Tibial nerve (tissue), 4 donors: ENCODE data around the gene BLOC1S3. TPM values are rescaled to one million over a fixed set of nuclear protein-coding genes. Genes with fewer than 3 reads are reported as not detected.

Experiments
- DNase-seq, 2 donors: peaks; one replicate each; pipeline ENCODE4 v3.0.0-alpha.2; 2019; ENCODE audit warnings: low spot score in 2 of 2
- H3K27ac ChIP-seq, 4 donors: fragments of 200-600 bp; sonication (generic) in 3 of 4; one replicate each; pipeline ENCODE4 v1.5.1; 2017 to 2019; ENCODE audit warnings: mild to moderate bottlenecking in 1 of 4
- H3K27me3 ChIP-seq, 2 donors: fragments of 200-600 bp; sonication (generic) in 1 of 2; one replicate each; pipeline versions ENCODE4 v1.5.1 to v1.6.0; 2017 to 2019
- H3K36me3 ChIP-seq, 3 donors: fragments of 200-600 bp; sonication (generic); one replicate each; pipeline ENCODE4 v1.5.1; 2018 to 2019
- H3K4me1 ChIP-seq, 4 donors: fragments of 200-600 bp; sonication (generic) in 3 of 4; one replicate each; pipeline ENCODE4 v1.5.1; 2017 to 2019
- H3K4me3 ChIP-seq, 4 donors: fragments of 200-600 bp; sonication (generic) in 3 of 4; one replicate each; pipeline ENCODE4 v1.5.1; 2017 to 2019; ENCODE audit warnings: mild to moderate bottlenecking in 1 of 4, moderate library complexity in 1 of 4
- H3K9me3 ChIP-seq, 4 donors: fragments of 200-600 bp; sonication (generic) in 3 of 4; one replicate each; pipeline ENCODE4 v1.5.1; 2017 to 2019
- EP300 ChIP-seq, 2 donors: sonication (generic); formaldehyde crosslinking; IDR thresholded peaks; one replicate each; pipeline ENCODE4 v1.6.1; 2017; ENCODE audit warnings: antibody characterized with exemption in 2 of 2, mild to moderate bottlenecking in 1 of 2
- POLR2A ChIP-seq, 2 donors: fragments of 450-650 bp; IDR thresholded peaks; one replicate each; pipeline ENCODE4 v1.6.1; 2017; ENCODE audit warnings: antibody characterized with exemption in 2 of 2, mild to moderate bottlenecking in 2 of 2, moderate library complexity in 2 of 2
- WGBS, 2 donors: methylation state at CpG; one replicate each; pipeline ENCODE4 v1.1.5; 2018; 5-methylcytosine and 5-hydroxymethylcytosine counted together
- total RNA-seq, 4 donors: library from RNA; depleted of rRNA; stranded (reverse); fragments of >200 nt; gene quantifications; one replicate each; pipeline ENCODE4 v1.1.0, GENCODE V29; 2016
- TF ChIP-seq, protein P1 (sequence below), 5 experiments: fragments of 200-600 bp in 3 of 5; fragments of 450-650 bp in 2 of 5; sonication (generic) in 3 of 5; IDR thresholded peaks; one replicate each; pipeline ENCODE4 v1.5.1; 2016 to 2019; ENCODE audit warnings: antibody characterized with exemption in 5 of 5, mild to moderate bottlenecking in 3 of 5, moderate library complexity in 2 of 5

BLOC1S3 gene
- total RNA-seq, 4 donors from 2014 or later: 12.0 to 42.0 (median 23.7) TPM

- WGBS, 2 donors: 76 to 78% methylated on average over 11 of the region's 11 CpGs
- Histone ChIP-seq H3K36me3 (peaks cover 0 to 40% (median 14%) of the 10 kb centered on the region in 3 donors), H3K4me3 (no peak overlapping the region), H3K4me1 (peaks cover 0 to 23% (median 3%) of the 10 kb centered on the region in 4 donors), H3K27ac (no peak overlapping the region), H3K27me3 (no peaks in the 10 kb centered on the region), H3K9me3 (no peaks in the 10 kb centered on the region)
- DNase-seq: no peak
- TF ChIP-seq, protein P1, sequence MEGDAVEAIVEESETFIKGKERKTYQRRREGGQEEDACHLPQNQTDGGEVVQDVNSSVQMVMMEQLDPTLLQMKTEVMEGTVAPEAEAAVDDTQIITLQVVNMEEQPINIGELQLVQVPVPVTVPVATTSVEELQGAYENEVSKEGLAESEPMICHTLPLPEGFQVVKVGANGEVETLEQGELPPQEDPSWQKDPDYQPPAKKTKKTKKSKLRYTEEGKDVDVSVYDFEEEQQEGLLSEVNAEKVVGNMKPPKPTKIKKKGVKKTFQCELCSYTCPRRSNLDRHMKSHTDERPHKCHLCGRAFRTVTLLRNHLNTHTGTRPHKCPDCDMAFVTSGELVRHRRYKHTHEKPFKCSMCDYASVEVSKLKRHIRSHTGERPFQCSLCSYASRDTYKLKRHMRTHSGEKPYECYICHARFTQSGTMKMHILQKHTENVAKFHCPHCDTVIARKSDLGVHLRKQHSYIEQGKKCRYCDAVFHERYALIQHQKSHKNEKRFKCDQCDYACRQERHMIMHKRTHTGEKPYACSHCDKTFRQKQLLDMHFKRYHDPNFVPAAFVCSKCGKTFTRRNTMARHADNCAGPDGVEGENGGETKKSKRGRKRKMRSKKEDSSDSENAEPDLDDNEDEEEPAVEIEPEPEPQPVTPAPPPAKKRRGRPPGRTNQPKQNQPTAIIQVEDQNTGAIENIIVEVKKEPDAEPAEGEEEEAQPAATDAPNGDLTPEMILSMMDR (IDR thresholded peaks at IDR 0.05): no peak
- TF ChIP-seq POLR2A (IDR thresholded peaks at IDR 0.05): no peak
- no peak for TF ChIP-seq EP300 (IDR thresholded peaks at IDR 0.05)
Measured at GRCh38 chr19:45138303-45138751, 40.3 kb upstream of the BLOC1S3 start.

GRCh38 chr19:45139286-45140143 lies 39.1 kb upstream of the BLOC1S3 start:
- Histone ChIP-seq H3K27ac (no peak overlapping the region), H3K27me3 (no peaks in the 10 kb centered on the region), H3K36me3 (peaks cover 0 to 51% (median 16%) of the 10 kb centered on the region in 3 donors), H3K4me1 (peaks cover 0 to 23% (median 3%) of the 10 kb centered on the region in 4 donors), H3K9me3 (no peaks in the 10 kb centered on the region), H3K4me3 (no peak overlapping the region)
- no peak for DNase-seq
- 96 to 97% methylated on average over 19 to 23 of the region's 24 CpGs for WGBS, 2 donors
- TF ChIP-seq, protein P1 (IDR thresholded peaks at IDR 0.05): no peak
- TF ChIP-seq EP300 (IDR thresholded peaks at IDR 0.05) (no peak), POLR2A (IDR thresholded peaks at IDR 0.05) (no peak)

- Histone ChIP-seq H3K27ac (no peak overlapping the region), H3K27me3 (no peaks in the 10 kb centered on the region), H3K36me3 (peaks cover 0 to 57% (median 21%) of the 10 kb centered on the region in 3 donors), H3K4me3 (no peak overlapping the region), H3K4me1 (peaks cover 0 to 23% (median 3%) of the 10 kb centered on the region in 4 donors), H3K9me3 (no peaks in the 10 kb centered on the region)
- DNase-seq: no peak
- WGBS, 2 donors: 86 to 88% methylated on average over 7 to 8 of the region's 8 CpGs
- TF ChIP-seq, protein P1 (IDR thresholded peaks at IDR 0.05): no peak
- no peak for TF ChIP-seq EP300 (IDR thresholded peaks at IDR 0.05)
- TF ChIP-seq POLR2A (IDR thresholded peaks at IDR 0.05): no peak
Measured at GRCh38 chr19:45140144-45140503, 38.5 kb upstream of the BLOC1S3 start.

DNA sequence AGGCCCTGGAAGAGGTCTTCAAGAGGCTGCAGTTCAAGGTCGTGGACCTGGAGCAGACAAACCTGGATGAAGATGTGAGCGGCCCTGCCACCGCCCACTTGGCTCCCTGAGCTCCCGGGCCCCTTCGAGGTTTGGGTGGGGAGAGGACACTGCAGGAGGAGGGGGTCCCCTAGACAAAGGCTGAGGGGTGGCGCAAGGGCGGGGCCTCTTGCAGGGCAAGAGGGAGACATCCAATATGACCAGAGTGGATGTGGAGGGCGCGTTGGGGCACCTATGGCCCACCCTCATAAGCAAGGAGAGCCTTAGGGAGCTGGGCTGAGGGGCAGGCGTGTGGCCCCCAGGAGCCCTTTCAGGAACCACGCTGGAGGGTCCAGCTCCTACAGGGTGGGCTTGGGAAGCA lies 38.1 kb upstream of the BLOC1S3 start:
- H3K36me3 ChIP-seq: peaks cover 2 to 61% (median 21%) of the 10 kb centered on the region in 3 donors
- 90 to 94% methylated on average over 10 to 11 of the region's 11 CpGs for WGBS, 2 donors
- TF ChIP-seq POLR2A (IDR thresholded peaks at IDR 0.05) (no peak), EP300 (IDR thresholded peaks at IDR 0.05) (no peak)
- TF ChIP-seq, protein P1 (IDR thresholded peaks at IDR 0.05): no peak

More for the DNA sequence above, 38.1 kb upstream of the BLOC1S3 start:
- Histone ChIP-seq H3K27ac (no peak overlapping the region), H3K4me3 (no peak overlapping the region), H3K27me3 (no peaks in the 10 kb centered on the region), H3K9me3 (no peaks in the 10 kb centered on the region), H3K4me1 (peaks cover 0 to 23% (median 3%) of the 10 kb centered on the region in 4 donors)
- DNase-seq: no peak
